GM12878 (cell line): ENCODE data around the gene PLEKHA7. TPM values are rescaled to one million over a fixed set of nuclear protein-coding genes. Genes with fewer than 3 reads are reported as not detected.

Source experiments
- CBX3 ChIP-seq: fragments of 200-600 bp; sonication (generic); IDR thresholded peaks from 2 replicates; pipeline ENCODE4 v1.6.1; 2016; ENCODE audit warnings: low read depth, borderline replicate concordance
- CUX1 ChIP-seq: IDR thresholded peaks from 2 replicates; pipeline ENCODE4 v1.6.1; 2012; ENCODE audit warnings: improper control_type of control experiment, low read depth, low read length; ENCODE audit not compliant: insufficient replicate concordance
- DPF2 ChIP-seq: fragments of 450-650 bp; IDR thresholded peaks from 2 replicates; pipeline ENCODE4 v1.6.1; 2017; ENCODE audit warnings: mild to moderate bottlenecking
- IRF4 ChIP-seq: IDR thresholded peaks from 2 replicates; pipeline ENCODE4 v1.6.1; 2011; ENCODE audit warnings: low read depth, low read length
- KDM1A ChIP-seq: fragments of 200-600 bp; sonication (generic); IDR thresholded peaks from 2 replicates; pipeline ENCODE4 v1.6.1; 2016; ENCODE audit warnings: borderline replicate concordance
- NR2C2 ChIP-seq: IDR thresholded peaks from 2 replicates; pipeline ENCODE4 v1.6.1; 2011; ENCODE audit warnings: borderline replicate concordance, low read depth; ENCODE audit not compliant: control insufficient read depth, insufficient read length
- POU2F2 ChIP-seq: IDR thresholded peaks from 3 replicates; pipeline ENCODE4 v1.6.1; 2011; ENCODE audit warnings: low read depth, mild to moderate bottlenecking, low read length, borderline replicate concordance
- PRDM15 ChIP-seq: fragments of 450-650 bp; formaldehyde crosslinking; IDR thresholded peaks from 2 replicates; pipeline ENCODE4 v1.4.0; 2020; ENCODE audit warnings: mild to moderate bottlenecking, moderate library complexity
- REST ChIP-seq: IDR thresholded peaks from 2 replicates; pipeline ENCODE4 v1.6.1; 2012; ENCODE audit warnings: mild to moderate bottlenecking, low read depth, low read length
- SIN3A ChIP-seq: IDR thresholded peaks from 2 replicates; pipeline ENCODE4 v1.6.1; 2012; ENCODE audit warnings: low read depth, low read length, improper control_type of control experiment
- TCF12 ChIP-seq: IDR thresholded peaks from 2 replicates; pipeline ENCODE4 v1.6.1; 2011; ENCODE audit warnings: low read depth, mild to moderate bottlenecking, low read length
- WRNIP1 ChIP-seq: IDR thresholded peaks from 2 replicates; pipeline ENCODE4 v1.6.1; 2011; ENCODE audit warnings: low read depth, low read length, improper control_type of control experiment, borderline replicate concordance
- YY1 ChIP-seq: IDR thresholded peaks from 2 replicates; pipeline ENCODE4 v1.6.1; 2011; ENCODE audit warnings: low read depth, mild to moderate bottlenecking, low read length
- ZBTB33 ChIP-seq: fragments of 450-650 bp; IDR thresholded peaks from 2 replicates; pipeline ENCODE4 v1.6.1; 2017; ENCODE audit warnings: mild to moderate bottlenecking
- polyA plus RNA-seq, 11 experiments: library from polyadenylated mRNA; depleted of rRNA in 4 of 11; unstranded in 6 of 11; stranded (reverse) in 5 of 11; fragments of >200 nt; fragmentation: Nextera tagmentation in 4 of 11; fragmentation: Illumina TruSeq in 1 of 11; extraction: Ambion mirVana in 4 of 11; extraction: Trizol in 1 of 11; gene quantifications; 1 replicate in 1 of 11; 2 replicates in 10 of 11; pipeline versions ENCODE4 v1.2.1 to v1.2.3, GENCODE V29; 2011 to 2016; ENCODE audit warnings: inconsistent platforms in 2 of 11, missing spikeins in 2 of 11, low read depth in 1 of 11
- total RNA-seq, 4 experiments: library from RNA; depleted of rRNA in 3 of 4; stranded (reverse); fragments of >200 nt in 3 of 4; fragmentation: Illumina TruSeq in 1 of 4; extraction: Trizol in 1 of 4; gene quantifications; 2 replicates each; pipeline versions ENCODE4 v1.2.1 to v1.2.3, GENCODE V29; 2013 to 2021

PLEKHA7 gene
- total and polyA plus RNA-seq, 10 of the 15 experiments (the other 5 are each of a cell fraction or from before 2014, with no cell fraction given), result 0.45 to 5.3 (median 2.1) TPM

- TF ChIP-seq CUX1 (no peak), YY1 (no peak), KDM1A (no peak), DPF2 (no peak), WRNIP1 (no peak), REST (no peak), ZBTB33 (no peak), SIN3A (no peak), POU2F2 (no peak), PRDM15 (CRISPR knock-in tag) (no peak), CBX3 (no peak), IRF4 (no peak), NR2C2 (no peak), TCF12 (no peak)
Measured at GRCh38 chr11:16928044-16928443, 86.2 kb downstream of the PLEKHA7 start (continued).
